NOMO-1 (cell line): ENCODE measurements around the gene ADGRA3.

Source experiments
- DNase-seq, 2 experiments: peaks; one replicate each; lab custom pipeline; 2025; ENCODE audit not compliant: unreplicated experiment in 2 of 2; lab: John Stamatoyannopoulos, UW

ADGRA3 gene

DNA sequence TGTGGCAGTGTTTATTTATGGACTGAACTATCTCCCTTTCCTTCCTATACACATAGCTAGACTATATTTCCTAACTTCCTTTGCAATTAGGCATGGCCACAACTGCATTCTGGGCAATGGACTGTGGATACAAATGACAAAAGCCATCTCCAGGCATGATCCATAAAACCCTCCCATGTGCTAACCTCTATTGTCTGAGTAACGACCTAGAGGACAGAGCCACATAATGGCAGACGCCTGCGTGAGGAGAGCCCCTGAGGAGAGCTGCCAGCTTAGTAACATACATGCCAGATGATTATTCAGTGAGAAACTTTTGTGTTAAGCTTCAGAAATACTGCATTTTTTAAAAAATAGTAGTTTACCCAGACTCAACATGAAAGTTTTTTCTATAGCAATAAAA is 142.9 kb downstream of the ADGRA3 start:
- no peak for DNase-seq

DNA sequence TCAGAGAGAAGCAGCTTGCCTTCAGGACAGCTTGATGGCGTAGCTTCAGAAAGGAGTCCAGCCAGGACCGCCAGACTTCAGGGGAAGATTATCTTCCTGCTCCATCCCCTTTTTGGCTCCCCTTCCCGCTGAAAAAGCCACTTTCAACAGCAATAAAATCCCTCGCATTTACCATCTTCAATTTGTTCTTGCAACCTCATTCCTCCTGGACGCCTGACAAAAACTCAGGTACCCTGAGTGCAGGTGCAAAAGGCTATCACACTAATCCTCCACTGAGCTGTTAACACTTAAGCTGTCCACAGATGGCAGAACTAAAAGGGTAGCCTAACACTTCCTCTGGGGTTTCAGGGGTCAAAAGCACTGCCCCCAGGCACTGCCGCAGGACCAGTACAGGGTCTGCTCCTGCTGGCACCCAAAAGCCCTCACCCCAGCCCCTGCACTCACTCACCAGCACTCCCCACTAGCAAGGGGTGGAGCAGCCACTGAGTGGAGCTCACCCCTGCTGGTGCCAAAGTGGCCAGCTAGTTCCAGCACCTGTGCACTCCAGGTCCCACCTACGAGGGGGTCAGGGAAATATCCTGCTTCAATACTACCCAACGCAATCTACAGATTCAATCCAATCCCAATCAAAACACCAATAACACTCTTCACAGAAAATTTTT is 145.8 kb downstream of the ADGRA3 start:
- no peak for DNase-seq

DNA sequence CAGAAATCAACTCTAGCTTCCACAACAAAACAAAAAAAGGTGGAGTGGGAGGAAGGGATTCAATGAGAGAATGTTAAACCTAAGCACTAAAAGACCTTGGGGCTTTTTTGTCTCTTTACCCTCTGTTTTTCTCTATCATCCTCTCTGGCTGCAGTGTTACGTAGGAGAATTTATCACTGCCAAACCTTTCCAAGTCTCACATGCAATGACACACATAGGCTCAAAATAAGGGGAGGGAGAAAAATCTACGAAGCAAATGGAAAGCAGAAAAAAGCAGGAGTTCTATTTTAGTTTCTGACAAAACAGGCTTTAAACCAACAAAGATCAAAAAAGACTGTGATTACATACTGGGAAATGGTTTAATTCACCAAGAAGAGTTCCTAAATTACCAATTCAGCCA is 152.1 kb downstream of the ADGRA3 start:
- DNase-seq = no peak

DNA sequence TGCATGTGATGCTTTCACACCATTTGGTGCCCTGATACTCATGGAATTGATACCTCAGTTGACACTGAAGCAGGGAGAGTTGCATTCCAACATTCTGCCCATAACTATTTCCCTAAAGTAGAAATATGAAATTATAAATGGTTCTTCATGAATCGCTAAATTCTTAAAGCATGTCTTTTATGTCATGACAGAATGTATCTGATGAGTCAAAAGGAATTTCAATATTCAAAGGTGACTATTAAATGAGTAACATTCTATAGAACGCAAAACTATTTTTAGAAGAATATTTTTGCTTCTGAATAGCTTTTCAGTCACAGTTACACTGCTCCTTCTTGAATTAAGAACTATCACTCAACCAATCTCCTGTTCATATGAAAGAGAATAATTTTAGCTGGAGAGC is 152.8 kb downstream of the ADGRA3 start:
- DNase-seq = no peak

DNA sequence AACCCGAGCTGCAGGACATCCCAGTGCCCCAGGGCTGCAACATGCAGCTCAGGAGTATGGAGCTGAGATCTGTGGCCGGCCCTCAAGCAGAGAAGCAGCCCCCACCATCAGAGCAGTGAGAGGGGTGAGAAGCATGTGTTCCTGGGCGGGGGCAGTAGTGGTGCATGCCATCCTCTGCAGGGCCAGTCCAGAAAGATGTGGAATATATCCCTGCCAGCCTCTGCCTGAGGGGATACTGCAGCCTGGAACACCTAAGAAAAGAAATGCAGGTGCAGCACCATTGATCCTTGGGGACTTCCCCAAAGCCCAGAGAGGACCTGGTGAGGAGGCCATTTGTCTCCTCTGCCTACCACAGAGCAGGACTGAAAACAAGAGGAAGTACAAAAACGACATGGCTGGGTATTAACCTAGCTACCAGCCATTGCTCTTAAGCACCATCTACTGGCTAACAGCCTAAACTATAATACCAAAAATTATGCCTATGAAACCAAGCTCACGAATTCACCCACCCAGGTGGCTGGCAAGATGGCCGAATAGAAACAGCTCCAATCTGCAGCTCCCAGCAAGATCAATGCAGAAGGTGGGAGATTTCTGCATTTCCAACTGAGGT is 158.8 kb downstream of the ADGRA3 start:
- no peak for DNase-seq

DNA sequence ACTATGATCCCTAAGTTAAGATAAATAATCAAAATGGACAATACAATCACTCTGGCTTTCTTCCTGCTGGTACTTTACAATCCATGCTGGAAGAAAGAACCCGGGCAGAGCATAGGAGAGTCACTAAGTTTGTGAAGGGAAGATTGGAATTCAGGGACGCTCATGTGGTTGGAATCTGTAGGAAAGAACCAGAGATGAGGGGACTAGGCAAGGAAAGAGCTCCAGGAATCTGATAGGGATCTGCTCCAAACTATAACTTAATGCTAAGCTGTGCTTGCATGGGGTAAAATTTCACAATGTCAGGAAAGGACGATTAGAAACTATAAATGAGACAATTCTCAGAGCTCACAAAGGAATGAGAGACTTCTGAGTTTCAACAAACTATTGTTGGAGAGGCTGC is 167.5 kb downstream of the ADGRA3 start:
- DNase-seq = no peak

DNA sequence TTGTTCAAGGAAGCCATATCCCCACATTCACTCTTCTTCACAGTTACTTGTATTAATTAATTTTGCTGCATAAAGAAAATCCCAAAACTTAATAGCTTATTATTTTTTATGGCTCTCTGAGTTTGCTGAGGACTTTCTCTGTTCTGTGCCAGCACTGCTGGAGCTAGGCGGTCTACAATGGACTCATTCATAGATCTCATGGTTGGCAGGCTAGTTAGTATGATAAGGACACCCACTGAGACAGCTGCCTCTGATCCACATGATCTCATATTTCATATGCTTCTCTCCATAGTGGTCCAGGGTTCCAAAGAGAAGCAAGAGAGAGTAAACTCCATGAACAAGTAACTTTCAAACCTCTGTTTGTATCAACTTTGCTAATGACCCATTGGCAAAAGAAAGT is 170.2 kb downstream of the ADGRA3 start:
- no peak for DNase-seq

DNA sequence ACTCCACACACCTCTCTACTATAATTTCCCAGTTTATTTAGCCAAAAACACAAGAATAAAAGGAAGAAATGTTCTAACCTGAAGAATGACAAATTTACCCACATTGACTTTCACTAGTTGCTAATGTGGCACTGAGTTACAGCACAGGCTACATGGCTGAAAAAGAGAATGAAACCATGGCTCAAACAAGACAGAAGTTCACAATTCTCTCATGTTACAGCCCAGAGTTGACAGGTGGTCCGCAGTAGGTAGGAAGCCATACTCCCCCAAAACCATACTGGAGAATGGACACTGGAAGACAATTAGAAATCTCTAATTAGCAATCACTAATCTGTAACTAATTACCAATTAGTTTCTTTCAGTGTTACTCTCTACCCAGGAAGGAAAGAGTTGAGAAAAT is 170.8 kb downstream of the ADGRA3 start:
- no peak for DNase-seq

DNA sequence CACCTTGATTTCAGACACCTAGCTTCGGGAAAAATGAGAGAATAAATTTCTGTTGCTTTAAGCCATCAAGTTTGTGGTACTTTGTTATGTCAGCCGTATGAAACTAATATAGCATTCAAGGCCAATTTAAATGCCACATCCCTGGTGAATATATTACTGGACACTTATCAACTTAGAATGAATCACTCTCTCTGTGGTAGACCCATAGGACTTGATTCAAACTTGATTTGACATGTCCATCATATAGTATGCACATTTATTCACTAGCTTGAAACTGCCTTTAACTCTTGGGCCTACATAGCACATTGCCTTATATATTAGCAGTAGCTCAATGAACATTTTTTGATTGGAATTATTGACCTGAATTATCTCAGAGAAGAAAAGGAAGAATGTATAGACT is 172.3 kb downstream of the ADGRA3 start:
- no peak for DNase-seq

DNA sequence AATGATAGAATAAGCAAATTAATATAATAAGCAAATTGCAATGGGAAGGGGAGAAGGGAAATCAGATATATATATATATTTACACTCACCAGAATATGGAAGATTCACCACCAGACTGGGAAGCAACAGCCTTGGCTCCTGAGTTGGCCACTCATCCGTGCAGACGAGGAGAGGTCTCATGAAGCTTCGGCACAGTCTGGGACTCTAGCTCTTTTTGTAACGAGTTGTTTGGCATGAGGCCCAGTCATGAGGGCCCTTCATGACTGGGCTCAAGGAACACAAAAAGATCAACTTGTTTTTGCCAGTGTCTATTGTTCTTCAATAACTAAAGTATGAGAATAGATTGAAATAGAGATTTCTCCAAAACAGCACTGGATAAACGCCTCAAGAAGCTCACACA is 176.4 kb downstream of the ADGRA3 start:
- no peak for DNase-seq

DNA sequence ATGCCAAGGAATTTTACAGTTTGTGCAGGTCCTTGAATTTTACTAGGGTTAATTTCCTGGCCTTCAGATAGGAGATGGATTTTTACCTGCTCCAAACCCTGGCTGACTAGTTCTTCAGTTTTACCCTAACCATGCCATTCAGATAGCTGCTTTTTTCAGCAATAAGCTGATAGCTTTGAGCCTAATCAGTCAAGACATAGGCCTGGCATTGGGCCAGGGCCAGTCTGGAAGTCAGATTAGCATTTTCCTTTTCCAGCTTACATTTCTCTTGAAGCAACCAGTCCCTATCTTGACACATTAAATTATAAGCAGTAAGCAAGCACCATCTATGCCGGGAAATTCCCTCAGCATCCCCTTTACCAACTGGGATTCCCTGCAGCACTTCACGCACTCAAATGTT is 177.1 kb downstream of the ADGRA3 start:
- DNase-seq = no peak
